Lower leg skin (tissue), 3 donors: ENCODE measurements around the gene HGFAC.

Experiments
- CTCF ChIP-seq, 3 donors: fragments of 450-650 bp; IDR thresholded peaks; one replicate each; pipeline ENCODE4 v1.5.1; 2016; ENCODE audit warnings: antibody characterized with exemption in 3 of 3, mild to moderate bottlenecking in 3 of 3, moderate library complexity in 2 of 3
- POLR2A ChIP-seq, 2 donors: fragments of 450-650 bp; IDR thresholded peaks; one replicate each; pipeline ENCODE4 v1.6.1; 2016 to 2017; ENCODE audit warnings: antibody characterized with exemption in 2 of 2, mild to moderate bottlenecking in 1 of 2, moderate library complexity in 1 of 2

GRCh38 chr4:3477750-3478430 is 36.1 kb downstream of the HGFAC start:
- TF ChIP-seq CTCF (IDR thresholded peaks at IDR 0.05) (no peak), POLR2A (IDR thresholded peaks at IDR 0.05) (no peak)
